ENCODE data around the gene EXD3.
"Not testable (repeated sequence)": the region's sequence is repeated elsewhere in the genome, so short reads cannot be mapped to it uniquely, and the experiment has no call there.

Gene EXD3

DNA sequence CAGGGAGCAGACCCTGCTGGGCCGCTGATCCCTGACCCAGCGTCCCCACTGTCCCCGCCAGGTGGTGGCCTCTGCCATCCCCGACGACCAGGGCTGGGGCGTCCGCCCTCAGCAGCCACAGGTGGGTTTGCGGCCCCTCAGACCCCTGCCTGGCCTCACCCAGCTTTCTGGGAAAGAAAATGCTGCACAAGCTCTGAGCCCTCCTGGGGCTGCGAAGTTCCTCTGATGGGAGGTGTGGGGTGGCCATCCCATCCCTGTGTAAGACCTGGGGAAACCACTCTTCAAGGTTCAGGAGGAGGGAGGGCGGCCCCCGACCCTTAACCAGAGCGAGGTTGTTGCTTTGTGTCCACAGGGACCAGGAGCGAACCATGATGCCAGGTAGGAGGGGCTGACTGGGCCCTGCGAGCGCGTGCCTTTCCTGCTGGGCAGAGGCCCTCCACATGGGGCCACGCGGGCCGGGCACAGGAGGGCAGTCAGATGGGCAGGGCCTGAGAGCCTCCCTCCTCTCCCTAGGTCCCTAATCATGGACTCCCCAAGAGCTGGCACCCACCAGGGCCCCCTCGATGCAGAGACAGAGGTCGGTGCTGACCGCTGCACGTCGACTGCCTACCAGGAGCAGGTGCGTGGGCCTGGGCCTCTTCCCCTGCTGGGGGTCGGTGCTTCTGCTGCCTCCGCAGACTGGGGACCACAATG lies 7.9 kb upstream of the EXD3 start:
- no peak for DNase-seq

DNA sequence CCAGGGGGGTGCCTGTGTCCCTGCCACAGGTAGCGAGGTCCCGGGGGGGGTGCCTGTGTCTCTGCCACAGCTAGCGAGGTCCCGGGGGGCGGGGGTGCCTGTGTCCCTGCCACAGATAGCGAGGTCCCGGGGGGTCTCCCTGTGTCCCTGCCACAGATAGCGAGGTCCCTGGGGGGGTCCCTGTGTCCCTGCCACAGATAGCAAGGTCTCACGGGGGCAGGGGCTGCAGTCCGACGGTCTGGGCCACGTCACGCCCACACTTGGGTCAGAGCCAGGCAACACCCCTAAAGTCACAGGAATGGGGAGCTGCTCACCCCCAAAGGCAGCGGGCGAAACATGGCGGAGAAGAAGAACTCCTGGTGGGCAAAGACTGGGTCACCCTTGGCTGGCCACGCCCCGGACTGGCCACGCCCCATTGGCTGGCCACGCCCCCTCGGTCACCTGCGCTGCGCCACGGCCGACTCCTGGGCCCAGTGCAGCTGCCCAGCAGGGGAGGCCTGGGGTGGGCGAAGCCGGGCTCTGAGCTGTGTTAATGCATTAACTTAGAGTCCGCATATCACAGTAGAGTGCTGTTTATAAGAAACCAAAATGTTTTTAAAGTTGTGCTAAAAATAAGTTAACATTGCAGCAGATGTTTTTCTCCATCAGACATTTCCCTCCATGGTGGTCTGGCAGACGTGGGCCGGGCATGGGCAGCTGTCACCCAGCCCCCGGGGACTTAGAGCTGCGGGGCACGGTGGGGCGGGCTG lies 7.2 kb upstream of the EXD3 start:
- DNase-seq, result no peak

DNA sequence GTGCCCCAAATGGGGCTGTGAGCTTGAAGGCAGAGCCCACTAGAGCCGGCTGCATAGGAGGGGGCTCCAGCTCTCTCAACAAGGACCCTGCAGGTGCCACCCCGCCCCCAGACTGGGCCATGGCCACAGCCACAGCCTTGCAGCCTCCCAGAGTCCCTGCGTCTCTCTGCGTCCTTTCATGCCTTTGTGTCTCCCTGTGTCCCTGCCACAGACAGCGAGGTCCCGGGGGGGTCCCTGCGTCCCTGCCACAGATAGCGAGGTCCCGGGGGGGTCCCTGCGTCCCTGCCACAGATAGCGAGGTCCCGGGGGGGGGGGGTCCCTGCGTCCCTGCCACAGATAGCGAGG lies 6.6 kb upstream of the EXD3 start:
- DNase-seq, result no peak

DNA sequence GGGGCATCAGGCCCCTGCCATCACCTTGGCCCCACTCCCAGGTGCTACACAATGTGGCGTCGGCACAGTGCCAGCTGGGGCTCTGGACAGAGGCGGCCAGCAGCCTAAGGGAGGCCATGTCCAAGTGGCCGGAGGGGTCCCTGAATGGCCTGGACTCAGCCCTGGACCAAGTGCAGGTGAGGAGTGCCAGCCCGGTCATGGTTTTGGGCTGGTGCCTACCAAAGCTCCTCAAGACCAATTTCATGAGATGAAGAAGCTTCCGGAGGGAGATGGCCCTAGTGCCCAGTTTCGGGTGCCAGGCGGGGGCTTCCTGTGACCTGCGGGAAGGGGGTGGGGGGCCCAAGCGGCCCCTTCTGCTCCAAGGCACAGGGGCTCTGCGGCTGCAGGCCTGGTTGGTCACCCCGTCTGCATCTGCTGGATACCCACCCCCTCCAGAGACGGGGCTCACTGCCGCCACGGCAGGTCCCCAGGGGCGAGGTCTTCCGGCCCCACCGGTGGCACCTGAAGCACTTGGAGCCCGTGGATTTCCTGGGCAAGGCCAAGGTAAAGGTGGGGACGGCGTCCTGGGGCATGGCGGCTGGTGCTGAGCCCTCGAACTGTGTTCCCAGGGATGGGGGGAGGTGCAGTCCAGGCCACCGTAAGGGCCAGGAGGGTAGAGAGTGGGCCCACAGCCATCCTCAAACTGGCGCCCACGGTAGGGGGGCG lies 6.0 kb upstream of the EXD3 start:
- DNase-seq, result no peak

DNA sequence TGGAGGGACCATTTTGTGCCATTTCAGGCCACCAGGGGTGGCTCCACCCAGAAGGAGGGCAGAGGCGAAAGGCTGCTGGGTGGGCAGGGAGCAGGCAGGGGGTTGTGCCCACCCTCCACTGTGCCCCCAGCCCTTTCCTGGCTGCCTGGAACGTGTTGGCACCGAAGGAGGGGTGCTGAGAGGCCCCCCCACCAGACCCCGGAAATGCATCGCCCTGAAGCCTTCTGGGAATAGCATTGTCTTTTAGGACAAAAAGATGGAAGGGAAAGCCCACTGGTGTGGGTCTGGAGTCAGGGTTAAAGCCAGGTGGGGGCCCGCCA lies 5.3 kb upstream of the EXD3 start:
- no peak for DNase-seq

DNA sequence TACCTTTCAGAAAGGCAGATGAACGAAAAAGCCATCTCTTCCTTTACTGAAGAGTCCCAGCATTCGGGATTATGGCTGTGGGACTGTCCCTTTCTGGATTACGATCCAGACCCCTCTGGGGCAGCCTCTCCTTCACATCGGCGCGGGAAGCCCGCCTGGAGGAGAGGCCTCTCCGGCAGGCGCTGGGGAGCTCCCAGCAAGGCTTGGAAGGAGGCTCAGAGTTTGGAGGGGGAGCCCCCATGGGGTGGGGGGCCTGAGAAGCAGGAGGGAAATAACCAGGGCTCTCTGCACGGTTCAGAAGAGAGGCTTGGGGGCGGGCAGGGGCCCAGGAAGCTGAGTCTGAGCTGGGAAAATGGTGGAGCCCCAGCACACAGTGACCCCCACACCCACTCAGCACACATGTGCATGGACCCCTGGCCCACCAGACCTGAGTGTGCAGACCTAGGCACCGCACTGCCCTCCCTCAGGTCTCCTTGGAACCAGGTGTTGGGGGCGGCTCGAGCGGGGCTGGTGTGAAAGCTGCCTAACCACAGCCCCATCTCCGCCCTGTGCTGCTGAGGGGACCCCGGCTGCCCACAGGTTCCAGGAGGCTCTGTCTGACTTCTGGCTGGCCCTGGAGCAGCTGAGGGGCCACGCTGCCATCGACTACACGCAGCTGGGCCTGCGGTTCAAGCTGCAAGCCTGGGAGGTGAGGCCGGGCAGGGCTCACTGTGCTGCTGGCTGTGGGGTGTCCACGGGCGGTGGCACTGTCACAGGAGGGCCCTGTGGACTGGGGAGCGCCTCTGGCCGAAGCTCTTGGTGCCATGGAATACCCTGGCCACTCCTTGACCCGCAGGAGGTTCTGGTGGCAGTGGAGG lies 4.7 kb upstream of the EXD3 start:
- no peak for DNase-seq

DNA sequence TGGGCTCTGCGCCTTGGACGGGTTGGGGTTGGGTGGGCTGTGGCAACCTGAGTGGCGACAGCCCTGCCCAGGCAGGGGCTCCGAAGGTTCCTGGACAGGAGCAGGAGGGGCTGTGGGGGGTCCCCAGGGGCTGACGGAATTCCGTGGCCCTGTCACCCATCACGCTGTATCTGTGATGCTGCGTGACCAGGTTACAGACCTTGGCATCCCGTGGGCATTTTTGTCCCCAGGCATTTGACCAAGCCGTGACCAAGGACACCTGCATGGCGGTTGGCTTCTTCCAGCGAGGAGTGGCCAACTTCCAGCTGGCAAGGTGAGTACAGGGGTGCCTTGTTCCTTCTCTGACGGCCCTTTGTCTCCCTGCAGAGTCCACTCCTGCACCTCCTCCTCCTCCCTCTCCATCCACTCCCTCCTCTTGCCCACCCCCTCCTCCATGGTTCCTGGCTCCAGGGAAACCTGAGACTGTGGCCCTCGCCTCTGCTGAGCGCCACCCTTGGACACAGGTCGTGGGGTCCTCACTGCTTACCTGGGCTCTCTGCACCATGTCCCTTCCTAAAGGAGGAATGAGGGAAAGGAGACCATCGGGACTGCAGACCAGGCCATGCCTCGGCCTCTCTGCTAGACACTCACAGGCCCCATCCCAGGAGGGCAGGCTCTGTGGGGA lies 3.2 kb upstream of the EXD3 start:
- no peak for DNase-seq

DNA sequence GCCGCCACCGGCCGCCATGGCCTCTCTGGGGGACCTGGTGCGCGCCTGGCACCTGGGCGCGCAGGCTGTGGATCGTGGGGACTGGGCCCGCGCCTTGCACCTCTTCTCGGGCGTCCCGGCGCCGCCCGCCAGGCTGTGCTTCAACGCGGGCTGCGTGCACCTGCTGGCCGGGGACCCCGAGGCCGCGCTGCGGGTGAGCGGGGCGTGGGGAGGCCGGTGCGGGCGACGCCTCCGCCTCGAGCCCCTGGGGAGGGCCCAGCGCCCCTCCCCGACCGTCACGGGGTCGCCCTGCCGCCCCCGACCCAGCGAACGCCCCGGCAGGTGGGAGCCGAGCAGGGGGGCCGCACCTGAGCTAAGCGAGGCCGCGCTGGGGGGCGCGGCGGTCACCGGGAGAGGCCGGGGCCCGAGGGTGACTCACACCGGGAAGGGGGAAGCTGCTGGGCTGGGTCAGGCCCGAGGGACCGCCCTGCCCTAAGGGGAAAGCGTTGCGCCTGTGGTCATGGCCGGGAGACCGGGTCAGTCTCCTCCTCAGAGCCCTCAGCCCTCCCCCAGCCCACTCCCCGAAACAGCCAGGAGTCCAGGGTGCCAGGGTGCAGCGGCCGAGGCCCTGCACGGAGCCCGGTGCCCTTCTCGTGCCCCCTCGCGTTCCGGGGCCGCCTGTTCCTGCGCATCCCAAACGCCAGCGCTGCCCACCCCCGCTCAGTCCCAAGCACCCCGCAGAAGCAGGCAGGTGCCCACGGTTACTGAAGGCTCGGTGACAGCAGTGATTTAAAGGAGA lies 741 bp upstream of the EXD3 start:
- DNase-seq, result no peak

DNA sequence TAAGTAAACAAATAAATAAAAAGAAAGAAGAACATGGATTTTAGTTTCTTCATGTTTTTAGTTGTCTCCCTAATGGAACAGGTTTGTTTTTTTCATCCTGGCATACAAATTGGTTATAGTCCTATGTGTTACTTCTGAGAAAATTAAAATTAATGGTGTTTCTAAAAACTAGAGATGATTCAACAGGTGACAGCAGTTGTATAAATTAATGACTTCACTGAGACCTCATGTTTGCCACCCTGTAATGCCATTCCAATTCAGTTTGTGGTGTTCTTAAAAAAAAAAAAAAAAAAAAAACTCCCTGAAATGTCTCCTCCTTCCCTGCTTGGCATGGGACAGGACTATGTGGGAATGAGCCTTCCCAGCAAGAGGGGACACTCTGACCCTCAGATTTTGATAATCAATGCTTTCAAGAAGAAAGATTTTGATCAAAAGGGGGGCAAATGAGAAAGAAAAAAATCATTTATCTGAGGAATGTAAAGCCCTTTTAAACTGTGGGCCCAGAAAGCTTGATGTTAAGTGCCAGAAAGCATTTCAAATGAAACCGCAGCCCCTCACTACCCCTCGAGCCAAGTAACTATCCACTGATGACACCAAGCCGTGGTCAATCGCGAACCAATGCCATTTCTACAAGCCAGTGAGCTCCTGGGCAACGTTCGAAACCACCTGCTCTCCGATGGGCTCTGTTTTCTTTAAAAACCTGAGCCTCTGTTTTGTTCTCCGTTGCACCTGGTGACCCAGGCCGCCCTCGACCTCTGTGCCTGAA lies 941 bp downstream of the EXD3 start:
- DNase-seq, result no peak

DNA sequence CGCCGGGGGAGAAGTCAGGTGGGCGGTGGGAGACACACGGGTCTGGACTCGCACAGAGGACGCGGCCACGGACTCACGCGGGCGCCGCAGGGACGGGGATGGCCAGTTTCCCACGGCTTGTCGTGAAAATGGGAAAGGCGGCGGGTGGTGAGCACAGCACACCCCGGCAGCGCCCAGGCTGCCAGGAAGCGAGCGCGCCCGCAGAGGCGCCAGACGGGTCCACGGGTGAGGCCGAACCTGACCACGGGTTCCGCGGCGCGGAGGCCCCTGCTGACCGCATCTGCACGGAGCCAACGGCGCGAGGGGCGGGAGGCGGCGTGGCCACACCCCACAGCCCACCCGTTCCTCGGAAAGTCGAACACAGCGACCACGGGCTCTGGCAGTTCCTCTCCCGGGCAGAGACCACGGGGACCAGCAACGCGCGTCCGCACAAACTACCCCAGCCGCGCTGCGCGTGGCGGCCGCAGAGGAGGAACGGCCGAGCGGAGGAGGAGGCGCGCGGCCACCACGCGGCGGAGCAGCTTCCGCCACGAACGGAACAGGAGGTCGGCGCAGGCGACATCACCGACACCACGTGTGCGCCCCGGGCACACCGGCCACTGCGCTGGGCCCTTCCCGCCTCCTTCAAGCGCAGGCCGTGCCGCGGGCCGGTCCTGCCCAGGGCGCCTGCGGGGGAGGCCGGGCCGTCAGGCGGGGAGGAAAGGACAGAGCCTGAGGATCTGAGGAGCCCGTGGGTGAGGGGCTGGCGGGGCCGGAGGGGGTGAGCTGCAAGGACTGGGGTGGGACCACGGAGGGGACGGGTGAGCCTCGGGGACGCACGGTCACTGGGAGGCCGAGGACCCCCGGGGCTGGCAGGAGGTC lies 5.6 kb downstream of the EXD3 start:
- no peak for DNase-seq

DNA sequence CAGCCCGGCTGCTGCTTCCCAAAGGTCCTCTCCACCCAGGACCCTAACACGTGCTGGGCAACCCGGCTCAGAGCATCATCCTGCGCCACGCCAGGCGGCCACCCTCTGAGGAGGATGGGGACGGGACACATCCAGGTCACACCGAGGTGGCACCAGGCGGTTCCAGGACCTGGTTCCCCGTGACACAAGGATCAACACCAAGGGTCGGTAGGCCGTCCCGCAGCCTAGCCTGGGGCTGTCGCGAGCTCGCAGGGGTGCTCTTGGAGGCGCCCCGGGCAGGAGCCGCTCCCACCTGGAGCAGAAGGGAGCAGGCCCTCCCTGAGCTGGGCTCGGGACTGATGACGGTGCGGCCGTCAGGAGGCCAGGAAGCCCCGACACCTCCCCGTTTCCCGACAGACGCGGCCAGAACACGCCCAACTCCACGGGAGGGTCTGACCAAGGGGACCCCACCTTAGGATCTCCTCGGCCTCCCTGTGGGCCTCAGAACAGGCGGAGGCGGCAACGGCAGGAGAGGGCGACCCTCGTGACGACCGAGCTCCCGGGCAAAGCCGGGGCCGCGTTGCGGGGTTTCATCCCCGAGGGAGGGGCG lies 6.3 kb downstream of the EXD3 start:
- DNase-seq, result no peak

DNA sequence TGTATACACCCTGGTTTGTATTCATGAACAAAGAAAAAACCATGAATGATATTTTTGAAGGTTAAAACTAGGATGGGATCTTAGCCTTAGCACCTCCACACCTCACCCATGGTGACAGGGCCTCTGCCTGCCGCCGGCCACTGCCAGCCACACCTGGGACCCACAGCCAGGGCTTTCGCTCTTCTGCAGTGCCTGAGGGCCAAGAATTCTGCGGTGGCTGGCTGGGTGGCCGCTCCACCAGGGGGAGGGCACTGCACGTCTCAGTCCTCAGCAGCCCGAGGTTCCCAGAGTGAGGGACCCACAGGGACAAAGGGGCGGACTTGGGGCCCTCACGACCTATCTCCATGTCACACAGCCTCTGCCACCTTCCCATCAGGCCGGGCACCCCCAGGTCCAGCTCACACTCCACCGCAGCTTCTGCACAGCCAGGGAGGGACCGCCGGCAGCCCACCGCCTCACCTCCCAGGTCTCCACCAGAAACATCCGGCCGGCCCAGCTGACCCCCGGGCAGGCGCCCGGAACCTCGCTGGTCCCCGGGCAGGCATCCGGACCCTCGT lies 6.9 kb downstream of the EXD3 start:
- DNase-seq, result no peak

DNA sequence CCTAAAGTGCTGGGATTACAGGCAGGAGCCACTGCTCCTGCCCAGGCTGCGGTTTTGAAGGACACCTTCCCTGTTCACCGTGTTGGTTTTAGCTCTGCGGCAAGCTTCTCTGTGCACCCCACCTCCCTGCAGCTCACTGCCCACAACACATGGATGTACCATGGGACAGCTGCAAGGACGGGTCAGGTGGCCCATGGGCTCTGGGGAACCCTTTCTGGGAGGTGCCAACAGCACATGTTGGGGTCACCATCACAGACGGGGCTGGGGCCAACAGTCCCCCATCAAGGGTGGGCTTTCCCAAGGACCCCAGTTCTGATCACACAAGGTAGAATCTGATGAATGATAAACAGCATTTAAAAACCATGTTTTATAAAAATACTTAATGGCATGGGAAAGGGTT lies 7.5 kb downstream of the EXD3 start:
- DNase-seq, result no peak

DNA sequence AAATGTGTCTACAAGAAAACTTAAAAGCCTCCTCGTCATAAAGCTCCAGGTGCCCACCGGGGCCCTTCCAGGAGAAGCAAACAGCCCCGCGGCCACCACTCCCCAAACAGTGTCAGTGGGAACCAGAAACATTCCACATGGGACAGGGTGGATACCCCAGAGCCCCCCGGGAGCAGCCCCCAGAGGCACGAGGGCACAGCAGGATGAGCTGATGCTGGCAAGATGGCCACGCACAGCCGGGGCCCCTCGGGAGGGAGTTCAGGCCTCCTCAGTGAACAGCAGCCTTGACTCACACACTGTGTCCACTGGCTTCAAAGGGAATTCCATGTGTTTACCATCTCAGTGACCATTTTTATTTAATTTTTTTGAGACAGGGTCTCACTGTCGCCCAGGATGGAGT lies 10.5 kb downstream of the EXD3 start:
- no peak for DNase-seq

DNA sequence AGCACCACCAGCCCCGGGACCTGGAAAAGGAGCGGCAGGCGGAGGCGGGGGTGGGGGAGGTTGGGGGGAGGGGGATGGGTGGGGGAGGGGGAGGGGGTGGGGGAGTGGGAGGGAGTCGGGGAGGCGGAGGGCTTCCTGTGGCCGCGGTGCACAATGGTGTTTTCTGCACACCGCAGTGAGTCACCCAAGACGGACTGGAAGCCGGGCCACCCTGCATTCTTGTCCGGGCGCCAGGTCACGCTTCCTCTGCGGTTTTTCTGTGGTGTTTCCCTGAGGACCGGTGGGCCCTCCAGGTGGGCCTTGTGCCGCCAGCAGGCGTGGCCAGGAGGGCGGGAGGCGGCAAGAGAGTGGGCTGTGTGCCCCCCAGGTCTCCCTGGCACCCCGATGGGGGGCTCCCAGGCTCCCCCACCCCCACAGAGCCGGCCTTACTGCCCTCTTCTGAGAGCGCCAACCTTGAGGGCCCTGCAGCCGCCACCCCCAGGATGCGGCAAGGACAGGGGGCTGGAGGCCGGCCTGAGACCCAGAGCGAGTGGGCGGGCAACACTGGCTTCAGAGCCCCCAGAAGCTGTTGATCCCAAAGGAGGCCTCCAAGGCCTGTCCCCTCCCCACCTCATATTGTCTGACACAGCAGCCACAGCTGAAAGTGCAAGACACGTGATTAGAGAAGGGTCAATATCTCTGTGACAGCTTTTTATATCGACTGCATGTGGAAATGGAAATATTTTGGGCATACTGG lies 11.1 kb downstream of the EXD3 start:
- peak; percentile 33 to 50 for DNase-seq

DNA sequence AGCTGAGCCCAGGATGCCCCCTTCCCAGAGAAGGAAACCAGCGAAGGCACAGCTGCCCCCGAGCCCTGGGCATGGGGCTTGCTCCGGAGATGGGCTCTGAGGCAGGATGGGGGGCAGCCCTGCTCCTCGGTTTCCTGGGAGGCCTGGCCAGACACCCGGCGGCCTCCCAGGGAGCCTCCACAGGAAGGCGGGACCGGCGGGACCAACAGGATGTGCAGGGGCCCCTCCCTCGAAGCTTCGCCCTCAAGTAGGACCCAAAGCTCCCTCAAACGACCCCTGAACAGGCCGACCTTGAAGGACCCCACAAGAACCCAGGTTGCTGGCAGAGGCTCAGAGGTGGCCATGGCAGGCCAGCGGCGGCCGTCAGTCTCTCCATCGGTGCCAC lies 11.7 kb downstream of the EXD3 start:
- DNase-seq, result no peak

DNA sequence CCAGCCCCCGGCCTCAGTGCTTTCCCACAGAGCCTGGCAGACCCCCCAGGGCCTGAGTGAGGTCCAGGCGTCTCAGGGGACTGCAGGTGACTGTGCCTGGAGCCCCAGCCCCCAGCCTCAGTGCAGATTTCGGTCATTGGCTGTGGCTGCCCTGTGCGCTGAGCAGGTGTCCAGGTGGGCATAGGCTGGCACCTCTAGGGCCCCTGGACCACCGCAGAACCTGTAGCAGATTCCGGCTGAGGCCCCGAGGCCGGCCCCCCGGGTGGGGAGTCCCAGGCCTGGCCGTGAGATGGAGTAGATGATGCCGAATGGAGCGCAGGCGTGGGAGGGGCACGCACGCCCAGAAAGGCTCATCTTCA lies 12.1 kb downstream of the EXD3 start:
- no peak for DNase-seq

DNA sequence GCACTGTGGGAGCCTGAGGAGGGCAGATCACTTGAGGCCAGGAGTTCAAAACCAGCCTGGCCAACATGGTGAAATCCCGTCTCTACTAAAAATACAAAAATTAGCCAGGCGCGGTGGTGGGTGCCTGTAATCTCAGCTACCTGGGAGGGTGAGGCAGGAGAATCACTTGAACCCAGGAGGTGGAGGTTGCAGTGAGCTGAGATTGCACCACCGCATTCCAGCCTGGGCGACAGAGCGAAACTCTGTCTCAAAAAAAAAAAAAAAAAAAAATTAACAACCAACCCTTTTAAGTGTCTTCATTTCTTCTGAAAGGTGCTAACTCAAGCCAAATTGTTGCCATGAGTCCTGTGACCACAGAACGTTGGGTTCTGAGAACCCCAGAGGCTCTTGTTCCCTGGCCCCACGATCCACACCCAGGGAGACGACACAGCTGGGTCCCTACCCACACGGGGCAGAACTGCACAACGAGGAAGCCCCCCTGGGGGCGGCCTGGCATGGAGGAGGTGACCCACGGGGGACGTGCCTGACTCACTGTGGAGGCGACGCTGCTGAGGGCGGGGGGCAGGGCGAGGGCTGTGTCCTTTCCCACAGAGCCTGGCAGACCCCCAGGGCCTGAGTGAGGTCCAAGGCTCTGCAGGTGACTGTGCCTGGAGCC lies 12.6 kb downstream of the EXD3 start:
- not testable (repeated sequence) for DNase-seq

All from Kasumi-1 (cell line).